Right lobe of liver (tissue), 6 donors: ENCODE results near the gene HAVCR2. TPM values are rescaled to one million over a fixed set of nuclear protein-coding genes. Genes with fewer than 3 reads are reported as not detected.

Experiments used
- ATAC-seq, 4 donors: fragments of 200-7000 bp; cut with Tn5 transposase; one replicate each; pipeline ENCODE4 v1.9.1; 2020; ENCODE audit warnings: mild to moderate bottlenecking in 4 of 4, moderate library complexity in 4 of 4
- DNase-seq, 3 donors: peaks; one replicate each; pipeline ENCODE4 v3.0.0-alpha.2; 2020
- H3K27ac ChIP-seq, 3 donors: fragments of 200-600 bp; one replicate each; pipeline ENCODE4 v1.8.0; 2022
- H3K27me3 ChIP-seq, 2 donors: fragments of 200-600 bp; one replicate each; pipeline ENCODE4 v1.8.0; 2022
- H3K36me3 ChIP-seq, 4 donors: fragments of 200-600 bp; sonication (generic) in 1 of 4; one replicate each; pipeline versions ENCODE4 v1.5.1 to v1.8.0; 2017 to 2022; ENCODE audit warnings: control low read depth in 1 of 4
- H3K4me1 ChIP-seq, 4 donors: fragments of 200-600 bp; sonication (generic) in 1 of 4; one replicate each; pipeline versions ENCODE4 v1.5.1 to v1.8.0; 2017 to 2022; ENCODE audit warnings: control low read depth in 1 of 4
- H3K4me3 ChIP-seq, 3 donors: fragments of 200-600 bp; one replicate each; pipeline ENCODE4 v1.8.0; 2022
- H3K9me3 ChIP-seq, 4 donors: fragments of 200-600 bp; sonication (generic) in 1 of 4; one replicate each; pipeline versions ENCODE4 v1.5.1 to v1.8.0; 2017 to 2022; ENCODE audit warnings: control low read depth in 1 of 4
- POLR2A ChIP-seq: fragments of 450-650 bp; IDR thresholded peaks from one replicate; pipeline ENCODE4 v1.6.1; 2017; ENCODE audit warnings: antibody characterized with exemption, mild to moderate bottlenecking
- WGBS: methylation state at CpG from one replicate; pipeline ENCODE4 v1.1.6; 2018; ENCODE audit warnings: low coverage, low lambda C conversion rate; ENCODE audit not compliant: insufficient coverage; ENCODE audit errors: missing lambda C conversion rate; 5-methylcytosine and 5-hydroxymethylcytosine counted together
- intact Hi-C, 2 donors: fragments of 100-400 bp; cut with DNase I; formaldehyde crosslinking; loops; one replicate each; pipeline versions ENCODE4 v1.11.2 to v1.14.1; 2022
- total RNA-seq, 6 experiments: library from RNA; depleted of rRNA in 2 of 6; stranded (reverse); fragments of >200 nt in 2 of 6; fragmentation: NEBNext Ultra II Directional in 3 of 6; extraction: Animal tissue kit (Norgen Biotek cat#: 25700) in 3 of 6; gene quantifications; one replicate each; pipeline versions ENCODE4 v1.1.0 to v1.2.4, GENCODE V29; 2016 to 2023
- TF ChIP-seq, protein P1 (sequence below), 4 donors: fragments of 200-600 bp in 3 of 4; fragments of 450-650 bp in 1 of 4; IDR thresholded peaks; one replicate each; pipeline versions ENCODE4 v1.5.1 to v1.8.0; 2016 to 2022; ENCODE audit warnings: antibody characterized with exemption in 4 of 4, mild to moderate bottlenecking in 2 of 4
- donor health status: DM: no; HTN: yes; CAD: no.
- donor health status: DM: no; HTN: no; CAD: no.
- donor health status: DM: no; HTN: no; CAD: no.
- donor health status: DM: no; HTN: yes; CAD: no.
- donor health status: DM: no; HTN: yes; CAD: no.

HAVCR2 gene
- total RNA-seq, 6 experiments from 2014 or later: 2.6 to 9.4 (median 3.3) TPM

DNA sequence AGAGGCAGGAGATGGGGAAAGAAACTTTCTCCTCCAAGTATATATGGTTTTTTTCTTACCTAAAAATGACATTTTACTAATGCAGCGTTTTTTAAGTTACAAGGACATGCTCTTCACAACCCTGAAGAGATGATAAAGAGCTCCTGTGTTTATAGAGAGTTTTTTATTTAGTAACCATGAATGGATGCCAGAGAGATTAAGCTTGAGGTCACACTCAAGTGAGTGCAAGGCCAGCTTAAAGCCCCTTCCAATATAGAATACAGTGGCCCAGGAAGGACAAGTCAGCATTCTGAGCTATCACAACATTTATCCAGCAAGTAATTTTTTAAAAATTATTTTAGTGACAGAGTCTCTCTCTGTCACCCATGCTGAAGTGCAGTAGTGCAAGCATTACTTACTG lies 6.7 kb upstream of the HAVCR2 start:
- intact Hi-C loops: no loop called here
- TF ChIP-seq, protein P1, sequence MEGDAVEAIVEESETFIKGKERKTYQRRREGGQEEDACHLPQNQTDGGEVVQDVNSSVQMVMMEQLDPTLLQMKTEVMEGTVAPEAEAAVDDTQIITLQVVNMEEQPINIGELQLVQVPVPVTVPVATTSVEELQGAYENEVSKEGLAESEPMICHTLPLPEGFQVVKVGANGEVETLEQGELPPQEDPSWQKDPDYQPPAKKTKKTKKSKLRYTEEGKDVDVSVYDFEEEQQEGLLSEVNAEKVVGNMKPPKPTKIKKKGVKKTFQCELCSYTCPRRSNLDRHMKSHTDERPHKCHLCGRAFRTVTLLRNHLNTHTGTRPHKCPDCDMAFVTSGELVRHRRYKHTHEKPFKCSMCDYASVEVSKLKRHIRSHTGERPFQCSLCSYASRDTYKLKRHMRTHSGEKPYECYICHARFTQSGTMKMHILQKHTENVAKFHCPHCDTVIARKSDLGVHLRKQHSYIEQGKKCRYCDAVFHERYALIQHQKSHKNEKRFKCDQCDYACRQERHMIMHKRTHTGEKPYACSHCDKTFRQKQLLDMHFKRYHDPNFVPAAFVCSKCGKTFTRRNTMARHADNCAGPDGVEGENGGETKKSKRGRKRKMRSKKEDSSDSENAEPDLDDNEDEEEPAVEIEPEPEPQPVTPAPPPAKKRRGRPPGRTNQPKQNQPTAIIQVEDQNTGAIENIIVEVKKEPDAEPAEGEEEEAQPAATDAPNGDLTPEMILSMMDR (IDR thresholded peaks at IDR 0.05): no peak
- TF ChIP-seq POLR2A: no peak
- H3K27me3 ChIP-seq: no peaks in the 10 kb centered on the region
- H3K27ac ChIP-seq: no peak overlapping the region
- ATAC-seq (no peak), DNase-seq (no peak)
- no peaks in the 10 kb centered on the region for H3K9me3 ChIP-seq
- H3K4me3 ChIP-seq: no peak overlapping the region
- no peaks in the 10 kb centered on the region for H3K4me1 ChIP-seq
- no peaks in the 10 kb centered on the region for H3K36me3 ChIP-seq
- WGBS: 42% methylated on average over 1 of the region's 1 CpG

DNA sequence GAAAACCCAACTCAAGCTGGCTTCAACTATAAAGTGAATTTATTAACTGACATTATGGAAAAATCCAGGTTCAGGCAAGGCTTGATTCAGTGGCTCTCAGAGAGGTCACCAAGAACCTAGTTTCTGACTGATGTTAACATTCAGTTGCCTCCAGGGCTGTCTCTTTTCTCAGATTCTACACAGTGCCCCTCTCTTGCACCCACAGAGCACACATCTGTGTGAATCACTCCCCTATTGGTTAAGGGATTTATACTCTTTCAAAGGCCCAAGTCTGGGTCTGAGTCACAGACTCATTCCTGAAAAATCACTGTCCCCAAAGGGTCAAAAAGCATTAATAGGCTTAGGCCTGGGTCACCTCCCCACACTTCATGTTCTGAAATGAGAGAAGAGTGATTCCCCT lies 6.2 kb upstream of the HAVCR2 start:
- Histone ChIP-seq H3K27me3 (no peaks in the 10 kb centered on the region), H3K27ac (no peak overlapping the region), H3K9me3 (no peaks in the 10 kb centered on the region), H3K36me3 (no peaks in the 10 kb centered on the region), H3K4me1 (no peaks in the 10 kb centered on the region), H3K4me3 (no peak overlapping the region)
- intact Hi-C loops: no loop called here
- ATAC-seq: no peak
- TF ChIP-seq POLR2A: no peak
- TF ChIP-seq, protein P1 (IDR thresholded peaks at IDR 0.05): no peak
- DNase-seq: no peak

DNA sequence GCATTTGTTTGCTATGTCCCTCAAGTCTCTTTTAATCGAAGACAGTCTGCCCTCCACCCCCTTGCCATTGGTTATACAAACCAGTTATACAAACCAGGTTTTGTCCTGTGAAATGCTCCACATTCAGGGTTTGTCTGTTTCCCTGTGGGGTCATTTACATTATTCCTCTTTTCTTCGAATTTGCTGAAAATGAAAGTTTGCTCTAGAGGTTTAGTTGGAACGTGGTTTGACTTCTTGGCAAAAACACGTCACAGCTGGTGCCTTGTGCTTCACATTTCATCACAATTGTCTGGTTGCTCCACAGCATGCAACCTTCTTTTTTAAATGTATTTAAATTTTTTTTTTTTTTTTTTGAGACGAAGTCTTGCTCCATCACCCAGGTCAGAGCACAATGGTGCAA lies 4.2 kb upstream of the HAVCR2 start:
- Histone ChIP-seq H3K9me3 (no peaks in the 10 kb centered on the region), H3K27me3 (no peaks in the 10 kb centered on the region), H3K4me1 (no peaks in the 10 kb centered on the region), H3K36me3 (no peaks in the 10 kb centered on the region), H3K27ac (no peak overlapping the region), H3K4me3 (no peak overlapping the region)
- peak in 2 of 4 donors; percentile 17 to 34 for ATAC-seq
- no peak for DNase-seq
- TF ChIP-seq, protein P1 (IDR thresholded peaks at IDR 0.05): no peak
- TF ChIP-seq POLR2A: no peak
- intact Hi-C loops: no loop called here
- 22% methylated on average over 5 of the region's 5 CpGs for WGBS

DNA sequence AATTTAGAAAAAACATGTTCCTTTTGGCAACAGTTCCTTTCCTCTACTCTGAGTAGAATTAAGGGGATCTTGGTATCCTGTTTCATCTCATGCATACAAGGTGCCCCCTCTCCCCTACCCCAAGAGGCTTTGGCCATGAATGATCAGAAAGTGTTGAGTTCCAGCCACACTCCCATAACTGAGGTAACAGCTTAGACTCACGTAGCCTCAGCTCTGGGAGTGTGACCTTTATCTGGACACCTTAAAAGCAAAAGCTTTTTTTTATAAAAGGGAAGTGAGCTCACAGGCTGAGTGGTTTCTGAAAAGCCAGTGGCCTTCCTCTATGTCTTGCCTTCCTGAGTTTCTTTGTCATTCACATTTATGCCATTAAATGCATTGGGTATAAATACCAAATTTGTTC lies 900 bp upstream of the HAVCR2 start:
- intact Hi-C loops: no loop called here
- Histone ChIP-seq H3K27ac (peak overlapping the region; percentile 21 to 48 (median 39)), H3K36me3 (no peaks in the 10 kb centered on the region), H3K9me3 (no peaks in the 10 kb centered on the region), H3K27me3 (no peaks in the 10 kb centered on the region), H3K4me1 (no peaks in the 10 kb centered on the region), H3K4me3 (no peak overlapping the region)
- peak; percentile 51 to 56 (median 53) for ATAC-seq
- TF ChIP-seq POLR2A: no peak
- TF ChIP-seq, protein P1 (IDR thresholded peaks at IDR 0.05): no peak
- DNase-seq: no peak
- WGBS: 57% methylated on average over 1 of the region's 1 CpG

DNA sequence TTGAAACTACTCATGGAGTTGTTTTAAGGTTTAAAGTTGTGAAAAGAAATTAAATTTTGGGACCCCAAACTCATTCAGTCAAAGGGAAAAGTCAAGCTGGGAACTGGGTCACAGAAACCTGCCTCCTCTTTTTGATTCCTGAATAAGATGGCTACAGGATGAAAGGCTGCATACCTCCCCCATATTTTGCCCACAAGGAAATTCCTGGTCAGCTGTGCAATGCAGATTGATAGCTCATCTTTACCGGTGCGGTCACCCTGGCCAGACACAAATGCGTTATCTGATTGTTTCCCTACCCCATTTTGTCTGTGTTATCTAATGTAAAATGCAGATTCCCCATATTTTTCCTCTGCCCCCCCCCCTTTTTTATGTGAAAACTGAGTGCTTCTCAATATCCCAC lies 1.3 kb downstream of the HAVCR2 start:
- Histone ChIP-seq H3K27ac (peak overlapping the region in 1 of 3 donors; percentile 1), H3K36me3 (no peaks in the 10 kb centered on the region), H3K27me3 (no peaks in the 10 kb centered on the region), H3K4me1 (no peaks in the 10 kb centered on the region), H3K9me3 (no peaks in the 10 kb centered on the region), H3K4me3 (peak overlapping the region in 1 of 3 donors; percentile 24)
- intact Hi-C loops: no loop called here
- TF ChIP-seq POLR2A: peak; percentile 8
- TF ChIP-seq, protein P1 (IDR thresholded peaks at IDR 0.05): no peak
- ATAC-seq: no peak
- WGBS: 20% methylated on average over 1 of the region's 3 CpGs
- no peak for DNase-seq
